HG03354 (cell line): ENCODE results near the gene TAS2R43.
"Not testable (repeated sequence)": the region's sequence is repeated elsewhere in the genome, so short reads cannot be mapped to it uniquely, and the experiment has no call there.

ENCODE experiments used
- ATAC-seq: cut with Tn5 transposase; IDR thresholded peaks from one replicate; pipeline ENCODE4 v1.9.1; 2021; ENCODE audit warnings: mild to moderate bottlenecking; ENCODE audit not compliant: unreplicated experiment, poor library complexity, severe bottlenecking

TAS2R43 gene

DNA sequence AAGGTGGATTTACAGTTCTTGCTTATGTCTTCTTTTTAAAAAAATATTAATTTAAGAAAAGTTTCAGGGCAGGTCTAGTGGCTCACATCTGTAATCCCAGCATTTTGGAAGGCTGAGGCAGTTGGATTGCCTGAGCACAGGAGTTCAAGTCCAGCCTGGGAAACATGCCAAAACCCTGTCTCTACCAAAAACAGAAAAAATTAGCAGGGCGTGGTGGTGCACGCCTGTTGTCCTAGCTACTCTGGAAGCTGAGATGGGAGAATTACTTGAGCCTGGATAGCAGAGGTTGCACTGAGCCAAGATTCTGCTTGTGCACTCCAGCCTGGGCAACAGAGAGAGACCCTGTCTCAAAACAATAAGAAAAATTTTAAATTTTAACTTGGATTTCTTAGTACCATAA lies 24.6 kb downstream of the TAS2R43 start:
- no peak for ATAC-seq

DNA sequence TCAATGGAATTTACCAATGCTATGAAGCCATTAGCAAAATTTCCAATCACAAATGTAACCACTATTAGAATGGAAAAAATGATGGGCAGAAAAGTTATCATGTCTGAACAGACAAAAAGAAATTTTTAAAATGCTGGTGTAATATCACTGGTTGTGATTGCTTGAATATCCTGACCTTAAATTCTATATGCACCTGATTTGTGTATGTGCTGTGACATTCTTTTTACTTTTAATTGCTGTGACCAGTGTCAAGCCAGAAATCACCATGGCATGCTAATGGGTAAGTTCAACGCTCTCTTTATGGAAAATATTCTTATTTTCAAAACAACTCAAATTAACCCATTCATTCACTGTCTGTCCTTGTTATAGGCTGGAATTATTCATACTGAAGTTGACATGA lies 29.9 kb downstream of the TAS2R43 start, which contains the start of gene TAS2R46:
TSS of gene TAS2R46 (minus strand) at position 101 of the 400 bp plus-strand sequence. CDS start at position 101, 0 bp downstream.
- ATAC-seq, result not testable (repeated sequence)

DNA sequence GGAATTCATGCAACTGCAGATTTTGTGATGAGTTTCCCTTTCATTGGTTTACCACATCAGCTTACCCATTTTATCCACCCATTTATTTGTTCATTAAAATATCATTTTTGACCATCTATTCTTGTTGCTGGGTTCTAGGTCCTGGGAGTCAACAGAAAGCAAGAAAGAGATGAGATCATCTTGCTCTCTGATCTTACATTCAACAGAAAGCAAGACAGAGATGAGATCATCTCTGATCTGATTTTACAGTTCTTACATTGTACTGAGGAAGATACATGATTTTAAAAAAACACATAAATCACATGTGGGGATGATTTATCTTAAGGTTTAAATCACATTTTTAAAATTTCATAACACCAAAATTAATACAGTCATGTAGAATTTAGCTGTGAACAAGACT lies 32.3 kb downstream of the TAS2R43 start:
- no peak for ATAC-seq

DNA sequence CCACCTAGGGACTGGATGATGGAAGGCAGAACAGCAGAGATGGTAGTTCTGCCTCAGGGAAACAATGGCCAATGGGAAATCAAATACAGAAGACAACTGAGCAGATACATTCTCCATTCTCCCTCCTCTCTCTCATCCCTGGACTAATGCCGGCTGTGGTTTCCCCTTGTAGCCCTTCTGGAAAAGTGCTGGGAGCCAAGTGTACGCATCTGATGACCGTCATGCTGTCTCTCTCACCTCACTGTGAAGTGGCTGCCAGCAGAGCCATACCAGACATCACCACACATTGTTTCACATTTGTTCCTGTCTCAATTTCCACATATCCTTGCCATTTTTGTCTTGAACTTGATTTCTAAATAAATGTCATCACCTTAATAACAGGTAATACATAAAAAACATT lies 33.1 kb downstream of the TAS2R43 start:
- no peak for ATAC-seq

DNA sequence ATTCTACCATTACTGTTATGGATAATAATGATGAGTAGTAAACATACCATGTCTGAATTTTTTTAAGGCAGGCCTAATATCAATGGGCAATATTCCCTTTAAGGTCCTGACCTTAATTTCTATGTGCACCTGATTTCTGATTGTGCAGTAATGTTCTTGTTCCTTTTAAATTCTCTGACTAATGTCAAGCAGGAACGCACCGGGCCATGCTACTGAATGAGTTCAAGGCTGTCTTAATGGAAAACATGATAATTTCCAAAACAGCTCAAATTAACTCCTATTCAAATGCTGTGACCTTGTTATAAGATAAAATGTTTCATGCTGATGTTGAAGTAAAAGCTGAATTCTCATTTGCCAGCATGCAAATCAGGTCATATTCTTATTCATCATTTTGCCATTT lies 36.8 kb downstream of the TAS2R43 start:
- no peak for ATAC-seq

DNA sequence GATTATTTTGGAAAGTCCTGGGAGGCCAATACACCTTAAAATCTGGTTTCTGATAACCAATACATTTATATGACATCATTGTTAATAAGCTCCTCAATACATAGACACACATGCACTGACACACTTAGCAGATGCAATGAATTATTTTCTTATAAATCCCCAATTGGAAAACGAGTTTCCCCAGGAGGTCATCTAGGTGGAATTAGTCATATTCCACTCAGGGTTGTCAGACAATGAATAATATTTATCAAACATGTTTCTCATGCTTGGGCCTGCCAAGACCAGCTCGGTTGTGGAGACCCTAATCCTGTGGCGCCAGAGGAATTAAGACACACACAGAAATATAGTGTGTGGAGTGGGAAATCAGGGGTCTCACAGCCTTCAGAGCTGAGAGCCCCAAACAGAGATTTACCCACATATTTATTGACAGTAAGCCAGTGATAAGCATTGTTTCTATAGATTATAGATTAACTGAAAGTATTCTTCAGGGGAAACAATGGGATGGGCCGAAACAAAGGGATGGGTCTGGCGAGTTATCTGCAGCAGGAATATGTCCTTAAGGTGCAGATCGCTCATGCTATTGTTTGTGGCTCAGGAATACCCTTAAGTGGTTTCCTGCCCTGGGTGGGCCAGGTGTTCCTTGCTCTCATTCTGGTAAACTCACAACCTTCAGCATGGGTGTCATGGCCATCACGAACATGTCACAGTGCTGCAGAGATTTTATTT lies 42.1 kb downstream of the TAS2R43 start:
- ATAC-seq, result not testable (repeated sequence)

DNA sequence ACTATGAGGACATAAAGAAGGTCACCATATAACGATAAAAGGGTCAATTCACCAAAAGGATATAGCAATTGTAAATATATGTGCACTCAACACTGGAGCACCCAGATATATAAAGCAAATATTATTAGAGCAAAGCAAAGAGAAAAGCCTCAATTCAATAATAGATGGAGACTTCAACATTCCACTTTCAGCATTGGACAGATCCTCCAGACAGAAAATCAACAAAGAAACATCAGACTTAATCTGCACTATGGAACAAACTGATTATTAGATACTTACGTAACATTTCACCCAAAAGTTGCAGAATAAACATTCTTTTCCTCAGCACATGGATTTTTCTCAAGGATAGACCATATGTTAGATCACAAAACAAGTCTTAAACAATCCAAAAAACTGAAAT lies 50.7 kb downstream of the TAS2R43 start:
- not testable (repeated sequence) for ATAC-seq
